Measurements from ENCODE around the gene COL6A6.

DNA sequence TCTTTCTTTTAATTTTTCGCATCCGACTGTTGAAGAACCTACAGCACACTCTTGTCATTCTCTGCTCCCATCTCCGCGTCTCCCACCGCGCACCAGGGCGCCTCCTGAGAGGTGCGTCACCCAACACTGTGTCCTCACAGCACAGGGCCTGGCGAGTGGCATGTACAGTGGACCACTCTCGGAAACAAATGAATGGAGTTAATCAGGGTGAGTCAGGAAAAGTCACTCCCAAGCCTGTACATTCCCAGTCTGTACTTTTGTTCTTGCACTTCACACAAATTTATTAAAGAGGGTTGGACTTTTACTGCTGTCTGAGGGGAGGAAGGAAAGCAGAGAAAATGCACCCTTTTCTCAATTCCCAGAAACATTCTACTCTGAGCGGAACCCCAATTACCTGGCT, 625 bp downstream of the COL6A6 start:
- TF ChIP-seq, protein P1, sequence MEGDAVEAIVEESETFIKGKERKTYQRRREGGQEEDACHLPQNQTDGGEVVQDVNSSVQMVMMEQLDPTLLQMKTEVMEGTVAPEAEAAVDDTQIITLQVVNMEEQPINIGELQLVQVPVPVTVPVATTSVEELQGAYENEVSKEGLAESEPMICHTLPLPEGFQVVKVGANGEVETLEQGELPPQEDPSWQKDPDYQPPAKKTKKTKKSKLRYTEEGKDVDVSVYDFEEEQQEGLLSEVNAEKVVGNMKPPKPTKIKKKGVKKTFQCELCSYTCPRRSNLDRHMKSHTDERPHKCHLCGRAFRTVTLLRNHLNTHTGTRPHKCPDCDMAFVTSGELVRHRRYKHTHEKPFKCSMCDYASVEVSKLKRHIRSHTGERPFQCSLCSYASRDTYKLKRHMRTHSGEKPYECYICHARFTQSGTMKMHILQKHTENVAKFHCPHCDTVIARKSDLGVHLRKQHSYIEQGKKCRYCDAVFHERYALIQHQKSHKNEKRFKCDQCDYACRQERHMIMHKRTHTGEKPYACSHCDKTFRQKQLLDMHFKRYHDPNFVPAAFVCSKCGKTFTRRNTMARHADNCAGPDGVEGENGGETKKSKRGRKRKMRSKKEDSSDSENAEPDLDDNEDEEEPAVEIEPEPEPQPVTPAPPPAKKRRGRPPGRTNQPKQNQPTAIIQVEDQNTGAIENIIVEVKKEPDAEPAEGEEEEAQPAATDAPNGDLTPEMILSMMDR (IDR thresholded peaks at IDR 0.05; ENCODE audit: low read depth, low read length, poor library complexity, severe bottlenecking): no peak
- TF ChIP-seq EZH2phosphoT487 (IDR thresholded peaks at IDR 0.05; ENCODE audit: borderline replicate concordance, low read length): no peak

Measured in DOHH2 (cell line).